HUES48 (cell line): Measurements from ENCODE around the gene VPS9D1.

Experiments
- H3K27ac ChIP-seq: one replicate; pipeline ENCODE4 v1.7.0; 2013; ENCODE audit warnings: low read depth, low read length, inconsistent platforms
- H3K27me3 ChIP-seq: 2 replicates; pipeline ENCODE4 v1.6.1; 2013; ENCODE audit warnings: mild to moderate bottlenecking, low read length; ENCODE audit not compliant: control insufficient read depth, insufficient read depth
- H3K36me3 ChIP-seq: 2 replicates; pipeline ENCODE4 v1.6.1; 2013; ENCODE audit warnings: low read length; ENCODE audit not compliant: control insufficient read depth, insufficient read depth
- H3K4me1 ChIP-seq: 2 replicates; pipeline ENCODE4 v1.6.1; 2013; ENCODE audit warnings: mild to moderate bottlenecking, low read length; ENCODE audit not compliant: control insufficient read depth, insufficient read depth
- H3K4me3 ChIP-seq: 2 replicates; pipeline ENCODE4 v1.5.1; 2013; ENCODE audit warnings: mild to moderate bottlenecking, low read depth, low read length
- H3K9ac ChIP-seq: 2 replicates; pipeline ENCODE4 v1.6.1; 2013; ENCODE audit warnings: mild to moderate bottlenecking, low read depth, low read length, moderate library complexity
- H3K9me3 ChIP-seq: 2 replicates; pipeline ENCODE4 v1.6.1; 2013; ENCODE audit warnings: low read length; ENCODE audit not compliant: control insufficient read depth, insufficient read depth

Gene VPS9D1

DNA sequence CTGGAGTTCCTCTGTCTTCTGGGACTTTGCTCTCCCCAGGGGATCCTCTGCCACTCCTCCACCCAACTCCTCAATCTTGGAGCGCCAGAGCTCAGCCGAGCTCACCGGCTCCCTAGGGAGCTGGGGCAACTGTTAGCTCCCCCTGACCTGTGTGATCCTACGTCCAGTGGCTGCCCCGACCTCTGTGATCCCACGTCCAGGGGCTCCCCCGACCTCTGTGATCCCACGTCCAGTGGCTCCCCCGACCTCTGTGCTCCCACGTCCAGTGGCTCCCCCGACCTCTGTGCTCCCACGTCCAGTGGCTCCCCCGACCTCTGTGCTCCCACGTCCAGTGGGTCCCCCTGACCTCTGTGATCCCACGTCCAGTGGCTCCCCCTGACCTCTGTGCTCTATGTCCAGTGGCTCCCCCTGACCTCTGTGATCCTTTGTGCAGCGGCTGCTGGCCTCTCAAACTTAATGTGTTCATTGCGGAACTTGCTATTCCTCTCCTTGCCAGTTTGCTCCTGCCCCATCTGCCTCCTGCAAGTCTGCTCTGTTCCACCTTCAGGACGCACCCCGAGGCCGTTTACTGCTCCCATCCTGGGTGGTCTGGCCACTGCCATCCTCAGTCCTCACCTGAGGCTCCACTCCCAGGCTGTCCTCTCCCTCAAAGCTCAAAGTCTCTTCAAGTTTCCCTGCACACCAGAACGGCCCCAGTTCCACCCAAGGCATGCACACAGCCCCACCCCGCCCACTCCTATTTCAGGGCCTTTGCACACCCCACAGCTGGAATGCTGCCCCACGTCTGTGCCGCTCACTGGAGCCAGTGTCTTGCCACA, 2.8 kb downstream of the VPS9D1 start:
- H3K9ac ChIP-seq, result no peak overlapping the region
- H3K36me3 ChIP-seq, result peaks cover 18% of the 10 kb centered on the region; the same call in 1 of the 2 replicates
- H3K27ac ChIP-seq, result no peak overlapping the region
- H3K4me3 ChIP-seq, result no peak overlapping the region
- peaks cover 41% of the 10 kb centered on the region for H3K27me3 ChIP-seq
- no peaks in the 10 kb centered on the region for H3K9me3 ChIP-seq
- H3K4me1 ChIP-seq, result peaks cover 4% of the 10 kb centered on the region; the same call in 1 of the 2 replicates

GRCh38 chr16:89716916-89717687, 3.6 kb downstream of the VPS9D1 start:
- no peak overlapping the region for H3K4me3 ChIP-seq
- H3K9ac ChIP-seq, result no peak overlapping the region
- H3K36me3 ChIP-seq, result peaks cover 18% of the 10 kb centered on the region; the same call in 1 of the 2 replicates
- H3K27ac ChIP-seq, result no peak overlapping the region
- H3K27me3 ChIP-seq, result peaks cover 33% of the 10 kb centered on the region
- no peaks in the 10 kb centered on the region for H3K9me3 ChIP-seq
- H3K4me1 ChIP-seq, result no peaks in the 10 kb centered on the region; the same call in 1 of the 2 replicates

DNA sequence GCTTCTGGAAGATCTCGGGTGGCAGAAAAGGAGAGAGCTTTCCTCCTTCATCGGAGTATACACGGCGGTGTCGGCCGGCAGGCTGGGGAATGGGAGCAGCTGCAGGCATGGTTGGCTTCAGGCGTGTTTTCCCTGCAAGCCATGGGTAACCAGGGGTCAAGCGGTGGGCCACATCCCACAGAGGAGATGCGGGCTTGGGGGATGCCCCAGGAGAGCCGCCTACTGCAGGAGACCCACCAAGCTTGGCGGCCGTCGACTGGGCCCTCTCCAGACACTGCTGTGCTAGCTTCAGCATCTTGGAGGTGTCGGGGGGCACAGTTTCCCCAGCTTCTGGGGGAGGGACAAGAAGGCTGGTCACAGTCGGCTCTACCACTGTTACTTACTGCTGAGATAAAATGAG, 4.2 kb downstream of the VPS9D1 start:
- H3K9me3 ChIP-seq, result no peaks in the 10 kb centered on the region

GRCh38 chr16:89712274-89712781, 8.4 kb downstream of the VPS9D1 start:
- H3K36me3 ChIP-seq, result peaks cover 18% of the 10 kb centered on the region; the same call in 1 of the 2 replicates
- H3K4me1 ChIP-seq, result peaks cover 8% of the 10 kb centered on the region; the same call in 1 of the 2 replicates
- no peaks in the 10 kb centered on the region for H3K9me3 ChIP-seq
- peak overlapping the region; percentile 73 for H3K9ac ChIP-seq
- peaks cover 11% of the 10 kb centered on the region for H3K27me3 ChIP-seq
- H3K4me3 ChIP-seq, result peak overlapping the region; percentile 90
- peak overlapping the region; percentile 54 for H3K27ac ChIP-seq

More for the DNA sequence above, 4.2 kb downstream of the VPS9D1 start:
- Histone ChIP-seq H3K27me3 (peaks cover 30% of the 10 kb centered on the region), H3K27ac (no peak overlapping the region), H3K4me1 (no peaks in the 10 kb centered on the region; the same call in 1 of the 2 replicates), H3K36me3 (peaks cover 18% of the 10 kb centered on the region; the same call in 1 of the 2 replicates), H3K9ac (no peak overlapping the region), H3K4me3 (no peak overlapping the region)

GRCh38 chr16:89711601-89712273, 9.0 kb downstream of the VPS9D1 start:
- peaks cover 8% of the 10 kb centered on the region; the same call in 1 of the 2 replicates for H3K4me1 ChIP-seq
- H3K27me3 ChIP-seq, result peaks cover 8% of the 10 kb centered on the region; the same call in 1 of the 2 replicates
- H3K27ac ChIP-seq, result peak overlapping the region; percentile 54
- H3K9ac ChIP-seq, result peak overlapping the region; percentile 73
- peaks cover 18% of the 10 kb centered on the region; the same call in 1 of the 2 replicates for H3K36me3 ChIP-seq
- no peaks in the 10 kb centered on the region for H3K9me3 ChIP-seq
- H3K4me3 ChIP-seq, result peak overlapping the region; percentile 90

DNA sequence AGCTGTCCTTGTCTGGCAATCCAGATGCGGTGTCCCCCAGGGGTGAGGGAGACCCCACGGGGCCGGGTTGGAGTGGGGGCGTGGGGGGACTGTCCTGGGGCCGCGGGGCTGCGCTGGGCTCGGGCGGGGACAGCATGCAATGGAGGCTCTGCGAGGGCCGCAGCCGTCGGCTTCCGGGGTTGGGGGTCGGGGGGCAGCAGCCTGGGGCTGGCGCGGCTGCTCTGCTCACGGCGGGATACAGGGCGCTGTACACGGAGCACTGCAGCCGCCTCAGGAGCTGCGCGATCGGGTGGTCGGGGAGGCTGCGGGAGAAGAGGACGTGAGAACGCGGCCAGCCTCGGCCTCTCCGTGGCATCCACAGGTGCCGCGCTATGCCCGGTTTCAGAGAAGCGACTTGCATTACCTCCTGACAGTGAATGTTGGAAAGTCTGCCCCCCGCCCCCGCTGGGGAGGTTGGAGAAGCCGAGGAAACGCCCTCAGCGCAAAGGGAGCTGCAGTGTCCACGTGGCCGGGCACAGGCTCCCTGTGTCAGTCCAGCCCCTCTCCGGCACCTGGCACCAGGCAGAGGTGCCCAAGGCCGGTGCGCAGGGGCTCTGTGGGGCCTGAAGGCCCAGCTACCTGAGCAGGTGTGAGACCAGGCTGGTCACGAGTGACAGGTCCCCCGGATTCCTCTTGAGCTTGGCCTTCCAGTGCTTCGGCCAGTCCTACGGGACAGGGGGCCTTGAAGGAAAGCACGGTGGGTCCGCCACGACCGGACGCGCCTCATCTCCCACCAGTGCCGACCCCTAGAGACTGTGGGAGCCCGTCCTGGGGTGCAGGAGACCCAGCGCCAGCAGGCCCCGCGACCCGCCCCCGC, 9.8 kb downstream of the VPS9D1 start:
- Histone ChIP-seq H3K9ac (no peak overlapping the region), H3K27ac (peak overlapping the region; percentile 5), H3K4me3 (no peak overlapping the region), H3K4me1 (peaks cover 8% of the 10 kb centered on the region; the same call in 1 of the 2 replicates), H3K9me3 (no peaks in the 10 kb centered on the region), H3K27me3 (peaks cover 6% of the 10 kb centered on the region; the same call in 1 of the 2 replicates), H3K36me3 (peaks cover 13% of the 10 kb centered on the region; the same call in 1 of the 2 replicates)

GRCh38 chr16:89709716-89710432, 10.8 kb downstream of the VPS9D1 start:
- peaks cover 8% of the 10 kb centered on the region for H3K27me3 ChIP-seq
- H3K4me3 ChIP-seq, result no peak overlapping the region
- H3K9ac ChIP-seq, result no peak overlapping the region
- peaks cover 7% of the 10 kb centered on the region; the same call in 1 of the 2 replicates for H3K36me3 ChIP-seq
- H3K27ac ChIP-seq, result peak overlapping the region; percentile 18
- no peaks in the 10 kb centered on the region for H3K9me3 ChIP-seq
- peaks cover 8% of the 10 kb centered on the region; the same call in 1 of the 2 replicates for H3K4me1 ChIP-seq

DNA sequence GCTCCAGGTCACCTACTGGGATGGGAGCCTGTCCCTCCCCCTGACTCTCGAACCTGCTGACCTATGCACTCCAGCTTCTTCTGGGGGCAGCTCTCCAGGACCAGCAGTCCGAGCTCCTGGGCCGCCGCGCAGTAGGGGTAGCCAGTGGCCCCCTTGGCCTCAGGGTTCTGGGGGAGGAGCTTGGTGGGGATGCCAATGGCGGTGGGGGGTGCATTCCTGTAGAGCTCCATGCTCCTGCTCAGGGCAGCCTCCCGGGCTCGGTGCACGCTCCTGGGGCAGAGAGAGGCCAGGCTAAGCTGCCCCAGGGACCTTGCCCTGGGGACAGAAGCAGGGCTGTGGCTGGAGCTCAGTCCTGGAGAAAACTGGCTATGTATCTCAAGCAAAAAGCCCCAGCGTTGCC, 11.5 kb downstream of the VPS9D1 start:
- H3K9me3 ChIP-seq, result no peaks in the 10 kb centered on the region
- H3K36me3 ChIP-seq, result peaks cover 1% of the 10 kb centered on the region; the same call in 1 of the 2 replicates
- H3K27me3 ChIP-seq, result peaks cover 11% of the 10 kb centered on the region
- H3K9ac ChIP-seq, result no peak overlapping the region
- peaks cover 8% of the 10 kb centered on the region; the same call in 1 of the 2 replicates for H3K4me1 ChIP-seq
- H3K4me3 ChIP-seq, result no peak overlapping the region
- H3K27ac ChIP-seq, result peak overlapping the region; percentile 18

- Histone ChIP-seq H3K9me3 (no peaks in the 10 kb centered on the region), H3K36me3 (no peaks in the 10 kb centered on the region), H3K27me3 (peaks cover 14% of the 10 kb centered on the region), H3K4me3 (no peak overlapping the region), H3K27ac (no peak overlapping the region), H3K4me1 (peaks cover 8% of the 10 kb centered on the region; the same call in 1 of the 2 replicates), H3K9ac (no peak overlapping the region)
Observed at GRCh38 chr16:89708481-89708931, 12.2 kb downstream of the VPS9D1 start.
